ENCODE data around the gene PLA2G2E. TPM values are rescaled to one million over a fixed set of nuclear protein-coding genes. Genes with fewer than 3 reads are reported as not detected.
A peak's percentile ranks its signal among the peaks of the same experiment; 100 is the strongest.

Gene PLA2G2E
- total and polyA plus RNA-seq, 5 donors from 2014 or later: not detected

- DNase-seq: no peak
- Histone ChIP-seq H3K4me1 (ENCODE audit: control insufficient read depth, insufficient read depth, low read length, poor library complexity, severe bottlenecking) (no peaks in the 10 kb centered on the region), H3K36me3 (ENCODE audit: control insufficient read depth, insufficient read depth, low read length) (peaks cover 68% of the 10 kb centered on the region), H3K27ac (ENCODE audit: insufficient read depth, low read length, poor library complexity, severe bottlenecking) (no peak overlapping the region), H3K4me3 (ENCODE audit: low read depth, low read length) (no peak overlapping the region), H3K9me3 (ENCODE audit: control insufficient read depth in 2 of 2, low read length in 2 of 2) (no peaks in the 10 kb centered on the region), H3K27me3 (ENCODE audit: control insufficient read depth, insufficient read depth, low read length) (no peaks in the 10 kb centered on the region)
- Mint-ChIP-seq H3K4me3 (no peak overlapping the region), H3K27me3 (no peaks in the 10 kb centered on the region), H3K36me3 (peaks cover 39% of the 10 kb centered on the region), H3K9me3 (no peaks in the 10 kb centered on the region), H3K27ac (peak overlapping the region in 1 of 3 donors; percentile 31), H3K4me1 (peaks cover 3 to 27% (median 20%) of the 10 kb centered on the region in 4 donors)
- ATAC-seq (ENCODE audit: low read depth in 2 of 2): no peak
Measured at GRCh38 chr1:19892628-19893168, 30.7 kb downstream of the PLA2G2E start.

DNA sequence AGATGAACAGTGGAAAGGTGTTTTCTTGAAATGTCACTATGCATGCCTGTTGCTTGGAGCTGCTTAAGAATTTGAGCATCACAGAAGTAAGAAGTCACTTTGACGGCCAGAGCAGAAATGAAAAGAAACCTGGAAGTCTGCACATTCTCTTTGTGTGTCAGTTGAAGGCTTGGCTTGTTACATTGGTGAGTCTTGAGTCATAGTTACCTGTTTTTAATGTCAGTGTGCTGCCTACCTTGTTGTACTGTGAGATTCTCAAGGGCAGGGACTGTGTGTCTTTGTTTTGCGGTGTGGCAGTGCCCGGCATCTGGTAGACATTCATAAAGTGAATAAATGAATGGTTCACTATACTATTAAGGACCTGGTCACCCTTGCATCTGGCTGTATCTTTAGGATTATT is 31.3 kb downstream of the PLA2G2E start:
- no peak overlapping the region for H3K4me3 Mint-ChIP-seq
- Histone ChIP-seq H3K4me1 (ENCODE audit: control insufficient read depth, insufficient read depth, low read length, poor library complexity, severe bottlenecking) (no peaks in the 10 kb centered on the region), H3K9me3 (ENCODE audit: control insufficient read depth in 2 of 2, low read length in 2 of 2) (no peaks in the 10 kb centered on the region), H3K4me3 (ENCODE audit: low read depth, low read length) (no peak overlapping the region), H3K27me3 (ENCODE audit: control insufficient read depth, insufficient read depth, low read length) (no peaks in the 10 kb centered on the region), H3K27ac (ENCODE audit: insufficient read depth, low read length, poor library complexity, severe bottlenecking) (no peak overlapping the region), H3K36me3 (ENCODE audit: control insufficient read depth, insufficient read depth, low read length) (peaks cover 63% of the 10 kb centered on the region)
- no peak for DNase-seq
- no peaks in the 10 kb centered on the region for H3K9me3 Mint-ChIP-seq
- ATAC-seq (ENCODE audit: low read depth in 2 of 2): no peak
- no peaks in the 10 kb centered on the region for H3K27me3 Mint-ChIP-seq
- peaks cover 35% of the 10 kb centered on the region for H3K36me3 Mint-ChIP-seq
- H3K27ac Mint-ChIP-seq: no peak overlapping the region
- H3K4me1 Mint-ChIP-seq: peaks cover 8 to 30% (median 24%) of the 10 kb centered on the region in 4 donors

GRCh38 chr1:19889656-19890055 is 33.8 kb downstream of the PLA2G2E start:
- Histone ChIP-seq H3K27me3 (ENCODE audit: control insufficient read depth, insufficient read depth, low read length) (no peaks in the 10 kb centered on the region), H3K27ac (ENCODE audit: insufficient read depth, low read length, poor library complexity, severe bottlenecking) (no peak overlapping the region), H3K4me1 (ENCODE audit: control insufficient read depth, insufficient read depth, low read length, poor library complexity, severe bottlenecking) (no peaks in the 10 kb centered on the region), H3K9me3 (ENCODE audit: control insufficient read depth in 2 of 2, low read length in 2 of 2) (no peaks in the 10 kb centered on the region), H3K4me3 (ENCODE audit: low read depth, low read length) (no peak overlapping the region), H3K36me3 (ENCODE audit: control insufficient read depth, insufficient read depth, low read length) (peaks cover 45% of the 10 kb centered on the region)
- Mint-ChIP-seq H3K4me1 (peaks cover 8 to 48% (median 34%) of the 10 kb centered on the region in 4 donors), H3K27me3 (no peaks in the 10 kb centered on the region), H3K36me3 (peaks cover 32% of the 10 kb centered on the region), H3K9me3 (no peaks in the 10 kb centered on the region), H3K4me3 (no peak overlapping the region), H3K27ac (peak overlapping the region in 1 of 3 donors; percentile 12)
- ATAC-seq (ENCODE audit: low read depth in 2 of 2): no peak
- DNase-seq: no peak

GRCh38 chr1:19888112-19888511 is 35.3 kb downstream of the PLA2G2E start:
- H3K4me1 Mint-ChIP-seq: peaks cover 16 to 64% (median 43%) of the 10 kb centered on the region in 4 donors
- no peak overlapping the region for H3K4me3 ChIP-seq (ENCODE audit: low read depth, low read length)
- peaks cover 13% of the 10 kb centered on the region for H3K4me1 ChIP-seq (ENCODE audit: control insufficient read depth, insufficient read depth, low read length, poor library complexity, severe bottlenecking)
- ATAC-seq (ENCODE audit: low read depth in 2 of 2): no peak
- H3K27ac Mint-ChIP-seq: no peak overlapping the region
- H3K27me3 ChIP-seq (ENCODE audit: control insufficient read depth, insufficient read depth, low read length): no peaks in the 10 kb centered on the region
- no peaks in the 10 kb centered on the region for H3K27me3 Mint-ChIP-seq
- no peak for DNase-seq
- no peak overlapping the region for H3K27ac ChIP-seq (ENCODE audit: insufficient read depth, low read length, poor library complexity, severe bottlenecking)
- H3K9me3 Mint-ChIP-seq: no peaks in the 10 kb centered on the region
- H3K36me3 Mint-ChIP-seq: peaks cover 27% of the 10 kb centered on the region
- H3K4me3 Mint-ChIP-seq: peak overlapping the region in 1 of 4 donors; percentile 1
- H3K9me3 ChIP-seq (ENCODE audit: control insufficient read depth in 2 of 2, low read length in 2 of 2): no peaks in the 10 kb centered on the region
- H3K36me3 ChIP-seq (ENCODE audit: control insufficient read depth, insufficient read depth, low read length): peaks cover 30% of the 10 kb centered on the region

DNA sequence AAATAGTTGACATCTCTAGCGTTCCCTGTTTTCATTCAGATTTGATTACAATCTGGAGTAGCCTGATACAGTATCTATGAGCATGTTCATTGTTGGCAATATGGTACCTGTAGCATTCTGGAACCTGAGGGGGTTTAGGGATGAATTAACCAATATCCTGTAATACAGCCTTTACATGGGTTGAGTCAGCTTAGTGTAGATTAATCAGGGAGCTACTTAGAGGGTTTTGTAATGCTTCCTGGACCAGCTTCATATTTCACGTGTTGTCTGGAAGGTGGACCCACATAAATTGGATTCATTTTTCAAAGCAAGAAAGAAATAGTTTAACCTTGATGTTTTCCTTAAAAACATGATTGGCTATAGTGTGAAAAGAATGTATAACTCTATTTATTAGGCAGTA is 37.6 kb downstream of the PLA2G2E start:
- Mint-ChIP-seq H3K4me3 (peak overlapping the region in 2 of 4 donors; percentile 59 to 83), H3K36me3 (peaks cover 9% of the 10 kb centered on the region), H3K27me3 (peaks cover 7% of the 10 kb centered on the region), H3K4me1 (peaks cover 20 to 68% (median 47%) of the 10 kb centered on the region in 4 donors), H3K27ac (no peak overlapping the region), H3K9me3 (peaks cover 0 to 3% (median 0%) of the 10 kb centered on the region in 7 donors)
- Histone ChIP-seq H3K27ac (ENCODE audit: insufficient read depth, low read length, poor library complexity, severe bottlenecking) (no peak overlapping the region), H3K9me3 (ENCODE audit: control insufficient read depth in 2 of 2, low read length in 2 of 2) (no peaks in the 10 kb centered on the region), H3K4me3 (ENCODE audit: low read depth, low read length) (no peak overlapping the region), H3K36me3 (ENCODE audit: control insufficient read depth, insufficient read depth, low read length) (peaks cover 8% of the 10 kb centered on the region), H3K27me3 (ENCODE audit: control insufficient read depth, insufficient read depth, low read length) (no peaks in the 10 kb centered on the region), H3K4me1 (ENCODE audit: control insufficient read depth, insufficient read depth, low read length, poor library complexity, severe bottlenecking) (peaks cover 17% of the 10 kb centered on the region)
- no peak for DNase-seq
- no peak for ATAC-seq (ENCODE audit: low read depth in 2 of 2)

GRCh38 chr1:19884312-19884711 is 39.1 kb downstream of the PLA2G2E start:
- Histone ChIP-seq H3K27me3 (ENCODE audit: control insufficient read depth, insufficient read depth, low read length) (no peaks in the 10 kb centered on the region), H3K4me3 (ENCODE audit: low read depth, low read length) (peak overlapping the region; percentile 95), H3K9me3 (ENCODE audit: control insufficient read depth in 2 of 2, low read length in 2 of 2) (no peaks in the 10 kb centered on the region), H3K4me1 (ENCODE audit: control insufficient read depth, insufficient read depth, low read length, poor library complexity, severe bottlenecking) (peaks cover 17% of the 10 kb centered on the region), H3K36me3 (ENCODE audit: control insufficient read depth, insufficient read depth, low read length) (no peaks in the 10 kb centered on the region), H3K27ac (ENCODE audit: insufficient read depth, low read length, poor library complexity, severe bottlenecking) (no peak overlapping the region)
- H3K4me1 Mint-ChIP-seq: peaks cover 20 to 61% (median 41%) of the 10 kb centered on the region in 4 donors
- H3K36me3 Mint-ChIP-seq: peaks cover 2% of the 10 kb centered on the region
- H3K4me3 Mint-ChIP-seq: peak overlapping the region; percentile 63 to 92 (median 80)
- peaks cover 0 to 3% (median 0%) of the 10 kb centered on the region in 7 donors for H3K9me3 Mint-ChIP-seq
- peaks cover 10% of the 10 kb centered on the region for H3K27me3 Mint-ChIP-seq
- no peak overlapping the region for H3K27ac Mint-ChIP-seq
- no peak for DNase-seq
- ATAC-seq (ENCODE audit: low read depth in 2 of 2): no peak

- H3K9me3 Mint-ChIP-seq: peaks cover 0 to 3% (median 0%) of the 10 kb centered on the region in 7 donors
- H3K36me3 Mint-ChIP-seq: peaks cover 2% of the 10 kb centered on the region
- DNase-seq (peak; percentile 94 to 98 (median 97)), ATAC-seq (ENCODE audit: low read depth in 2 of 2) (peak; percentile 97 to 98)
- Histone ChIP-seq H3K27ac (ENCODE audit: insufficient read depth, low read length, poor library complexity, severe bottlenecking) (peak within 1 kb of the TSS; percentile 80), H3K4me3 (ENCODE audit: low read depth, low read length) (peak within 1 kb of the TSS; percentile 95), H3K4me1 (ENCODE audit: control insufficient read depth, insufficient read depth, low read length, poor library complexity, severe bottlenecking) (peaks cover 17% of the 10 kb centered on the region), H3K27me3 (ENCODE audit: control insufficient read depth, insufficient read depth, low read length) (peaks cover 4% of the 10 kb centered on the region), H3K36me3 (ENCODE audit: control insufficient read depth, insufficient read depth, low read length) (no peaks in the 10 kb centered on the region), H3K9me3 (ENCODE audit: control insufficient read depth in 2 of 2, low read length in 2 of 2) (no peaks in the 10 kb centered on the region)
- peaks cover 12% of the 10 kb centered on the region for H3K27me3 Mint-ChIP-seq
- H3K27ac Mint-ChIP-seq: peak within 1 kb of the TSS; percentile 80 to 92 (median 83)
- peak within 1 kb of the TSS; percentile 72 to 92 (median 89) for H3K4me3 Mint-ChIP-seq
- H3K4me1 Mint-ChIP-seq: peaks cover 15 to 47% (median 29%) of the 10 kb centered on the region in 4 donors
Measured at GRCh38 chr1:19882111-19883071, 41.0 kb downstream of the PLA2G2E start, which contains the start of gene OTUD3. Gene OTUD3 (plus strand): TSS chr1:19882395. CDS start chr1:19882514, 119 bp downstream.

Measured in CD4-positive, CD25-positive, alpha-beta regulatory T cell (primary cell).